HepG2 (cell line): Measurements from ENCODE around the gene OPRL1. TPM values are rescaled to one million over a fixed set of nuclear protein-coding genes. Genes with fewer than 3 reads are reported as not detected.

Experiments used
- AHR ChIP-seq: IDR thresholded peaks from 2 replicates; pipeline ENCODE4 v1.6.1; 2018; ENCODE audit warnings: missing genetic modification reagents, missing compliant biosample characterization
- HDAC1 ChIP-seq: sonication (generic); formaldehyde crosslinking; IDR thresholded peaks from 2 replicates; pipeline ENCODE4 v1.5.1; 2020; ENCODE audit warnings: mild to moderate bottlenecking, missing genetic modification reagents
- KDM3A ChIP-seq: IDR thresholded peaks from 2 replicates; pipeline ENCODE4 v1.6.1; 2018; ENCODE audit warnings: low read depth, missing compliant biosample characterization
- MATR3 ChIP-seq: sonication (generic); formaldehyde crosslinking; IDR thresholded peaks from 2 replicates; pipeline ENCODE4 v1.4.0; 2020; ENCODE audit warnings: missing genetic modification reagents
- MTA1 ChIP-seq: sonication (generic); formaldehyde crosslinking; IDR thresholded peaks from 2 replicates; pipeline ENCODE4 v1.4.0; 2020; ENCODE audit warnings: missing genetic modification reagents, mild to moderate bottlenecking, borderline replicate concordance
- NONO ChIP-seq, 2 experiments: fragments of 450-650 bp in 1 of 2; sonication (generic) in 1 of 2; formaldehyde crosslinking in 1 of 2; IDR thresholded peaks in 1 of 2; conservative IDR thresholded peaks in 1 of 2; 2 replicates each; pipeline versions ENCODE4 v1.6.1 to v1.8.0; 2017 to 2022; ENCODE audit warnings: mild to moderate bottlenecking in 1 of 2, missing genetic modification reagents in 1 of 2, moderate library complexity in 1 of 2
- RFXANK ChIP-seq: IDR thresholded peaks from 2 replicates; pipeline ENCODE4 v1.6.1; 2016
- SMAD3 ChIP-seq: sonication (generic); formaldehyde crosslinking; IDR thresholded peaks from 2 replicates; pipeline ENCODE4 v1.4.0; 2020; ENCODE audit warnings: missing genetic modification reagents
- SOX6 ChIP-seq, 2 experiments: fragments of 450-650 bp in 1 of 2; sonication (generic) in 1 of 2; formaldehyde crosslinking in 1 of 2; IDR thresholded peaks; 2 replicates each; pipeline versions ENCODE4 v1.4.0 to v1.6.1; 2017 to 2020; ENCODE audit warnings: antibody characterized with exemption in 1 of 2, mild to moderate bottlenecking in 1 of 2, missing genetic modification reagents in 1 of 2
- SSRP1 ChIP-seq: IDR thresholded peaks from 2 replicates; pipeline ENCODE4 v1.6.1; 2016; ENCODE audit warnings: control low read depth
- ZNF143 ChIP-seq: sonication (generic); formaldehyde crosslinking; IDR thresholded peaks from 2 replicates; pipeline ENCODE4 v1.4.0; 2020; ENCODE audit warnings: missing genetic modification reagents
- ZNF225 ChIP-seq: sonication (generic); formaldehyde crosslinking; IDR thresholded peaks from 2 replicates; pipeline ENCODE4 v1.4.0; 2020; ENCODE audit warnings: mild to moderate bottlenecking, missing genetic modification reagents
- ZNF263 ChIP-seq: sonication (generic); formaldehyde crosslinking; IDR thresholded peaks from 2 replicates; pipeline ENCODE4 v1.4.0; 2020; ENCODE audit warnings: missing genetic modification reagents
- ZNF264 ChIP-seq: sonication (generic); formaldehyde crosslinking; IDR thresholded peaks from 2 replicates; pipeline ENCODE4 v1.4.0; 2020; ENCODE audit warnings: missing genetic modification reagents
- ZNF274 ChIP-seq: sonication (generic); formaldehyde crosslinking; IDR thresholded peaks from 2 replicates; pipeline ENCODE4 v1.5.1; 2020; ENCODE audit warnings: mild to moderate bottlenecking, missing genetic modification reagents
- ZNF549 ChIP-seq: sonication (generic); formaldehyde crosslinking; IDR thresholded peaks from 2 replicates; pipeline ENCODE4 v1.5.0; 2020; ENCODE audit warnings: missing genetic modification reagents
- ZNF644 ChIP-seq: IDR thresholded peaks from 2 replicates; pipeline ENCODE4 v1.6.1; 2016; ENCODE audit warnings: low read depth
- ZSCAN12 ChIP-seq: sonication (generic); formaldehyde crosslinking; IDR thresholded peaks from 2 replicates; pipeline ENCODE4 v1.9.0; 2021; ENCODE audit warnings: mild to moderate bottlenecking, missing genetic modification reagents
- ZSCAN20 ChIP-seq: sonication (generic); formaldehyde crosslinking; IDR thresholded peaks from 2 replicates; pipeline ENCODE4 v1.4.0; 2020; ENCODE audit warnings: missing genetic modification reagents, mild to moderate bottlenecking, borderline replicate concordance
- polyA plus RNA-seq, 8 experiments: library from polyadenylated mRNA; depleted of rRNA in 3 of 8; stranded (reverse) in 7 of 8; unstranded in 1 of 8; fragments of >200 nt; fragmentation: Illumina TruSeq in 4 of 8; extraction: Trizol in 4 of 8; gene quantifications; 2 replicates each; pipeline versions ENCODE4 v1.2.1 to v1.2.3, GENCODE V29; 2011 to 2016; ENCODE audit warnings: low read depth in 4 of 8, missing spikeins in 1 of 8, mixed read lengths in 1 of 8; ENCODE audit not compliant: insufficient read depth in 1 of 8
- total RNA-seq, 5 experiments: library from RNA; depleted of rRNA; stranded (reverse); fragments of >200 nt; fragmentation: Illumina TruSeq; extraction: Trizol; gene quantifications; 2 replicates each; pipeline ENCODE4 v1.2.3, GENCODE V29; 2016; ENCODE audit warnings: low read depth in 1 of 5
- TF ChIP-seq, protein P1 (sequence below): sonication (generic); formaldehyde crosslinking; IDR thresholded peaks from 2 replicates; pipeline ENCODE4 v1.4.0; 2020; ENCODE audit warnings: missing genetic modification reagents
- TF ChIP-seq, protein P2 (sequence below): sonication (generic); formaldehyde crosslinking; IDR thresholded peaks from 2 replicates; pipeline ENCODE4 v1.4.0; 2020; ENCODE audit warnings: mild to moderate bottlenecking, missing genetic modification reagents
- TF ChIP-seq, protein P3 (sequence below): sonication (generic); formaldehyde crosslinking; IDR thresholded peaks from 2 replicates; pipeline ENCODE4 v1.4.0; 2020; ENCODE audit warnings: missing genetic modification reagents; ENCODE audit errors: not compliant biosample characterization
- TF ChIP-seq, protein P4 (sequence below): sonication (generic); formaldehyde crosslinking; IDR thresholded peaks from 2 replicates; pipeline ENCODE4 v1.5.0; 2020; ENCODE audit warnings: mild to moderate bottlenecking, missing genetic modification reagents, borderline replicate concordance

OPRL1 gene
- total and polyA plus RNA-seq, 2 of the 13 experiments (the other 11 are each of a cell fraction or from before 2014, with no cell fraction given): 0.35 to 0.71 TPM

DNA sequence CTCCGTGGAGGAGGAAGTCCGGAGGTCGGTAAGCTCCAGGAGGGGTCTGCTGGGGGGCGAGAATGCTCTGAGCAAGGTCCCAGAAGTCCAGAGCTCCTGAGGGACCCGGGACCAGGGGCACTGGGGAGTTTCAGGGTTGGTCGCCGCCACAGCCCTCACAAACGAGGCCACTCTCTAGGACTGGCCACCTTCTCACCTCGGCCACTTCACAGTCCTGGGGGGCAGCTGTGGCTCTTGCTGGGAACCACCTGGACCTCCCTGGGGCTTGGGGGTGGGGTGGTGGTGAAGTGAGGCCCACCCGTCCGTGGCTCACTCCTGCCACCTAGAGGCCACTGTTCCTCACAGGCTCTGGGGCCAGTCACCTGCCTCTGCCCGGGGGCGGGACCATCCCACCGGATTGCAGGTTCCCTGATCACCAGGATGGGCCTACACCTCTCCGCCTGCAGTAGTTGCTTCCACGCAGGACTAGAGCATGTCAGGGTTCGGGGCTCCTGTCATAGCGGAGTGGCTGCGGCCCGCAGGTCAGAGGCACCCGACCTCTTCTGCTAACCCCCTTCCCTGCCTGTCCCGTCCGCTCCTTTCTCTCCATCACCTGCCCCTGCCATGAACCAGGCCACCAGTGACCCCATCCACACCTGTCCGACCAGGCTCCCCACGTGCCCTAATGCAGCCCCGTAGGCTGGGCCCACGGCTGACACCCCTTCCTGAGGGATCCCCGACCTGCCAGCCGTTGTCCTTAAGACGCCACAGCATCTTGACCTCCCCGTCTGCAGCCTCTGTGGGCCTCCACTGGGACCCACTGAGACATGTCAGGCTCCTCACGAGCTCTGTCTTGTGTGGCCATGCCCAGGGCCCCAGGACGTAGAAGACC lies 22.0 kb upstream of the OPRL1 start (continued):
- peak; percentile 27; the same call in 1 of the 2 replicates for TF ChIP-seq ZNF225 (CRISPR knock-in tag)
- TF ChIP-seq, protein P1, sequence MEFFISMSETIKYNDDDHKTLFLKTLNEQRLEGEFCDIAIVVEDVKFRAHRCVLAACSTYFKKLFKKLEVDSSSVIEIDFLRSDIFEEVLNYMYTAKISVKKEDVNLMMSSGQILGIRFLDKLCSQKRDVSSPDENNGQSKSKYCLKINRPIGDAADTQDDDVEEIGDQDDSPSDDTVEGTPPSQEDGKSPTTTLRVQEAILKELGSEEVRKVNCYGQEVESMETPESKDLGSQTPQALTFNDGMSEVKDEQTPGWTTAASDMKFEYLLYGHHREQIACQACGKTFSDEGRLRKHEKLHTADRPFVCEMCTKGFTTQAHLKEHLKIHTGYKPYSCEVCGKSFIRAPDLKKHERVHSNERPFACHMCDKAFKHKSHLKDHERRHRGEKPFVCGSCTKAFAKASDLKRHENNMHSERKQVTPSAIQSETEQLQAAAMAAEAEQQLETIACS (CRISPR knock-in tag): 0 out of 2 replicates have a peak, but pooled peaks have one; percentile 39
- TF ChIP-seq KDM3A: peak; percentile 99
- TF ChIP-seq NONO (IDR thresholded peaks at IDR 0.05): no peak
- peak; percentile 70; the same call in 1 of the 2 replicates for TF ChIP-seq NONO (CRISPR knock-in tag; conservative IDR thresholded peaks at IDR 0.05)
- no peak for TF ChIP-seq SOX6 (IDR thresholded peaks at IDR 0.05)
- TF ChIP-seq SOX6 (CRISPR knock-in tag; IDR thresholded peaks at IDR 0.05): peak; percentile 53
- peak; percentile 75; the same call in 1 of the 2 replicates for TF ChIP-seq RFXANK (CRISPR knock-in tag)
- 0 out of 2 replicates have a peak, but pooled peaks have one; percentile 3 for TF ChIP-seq ZNF274 (CRISPR knock-in tag)
- TF ChIP-seq, protein P2, sequence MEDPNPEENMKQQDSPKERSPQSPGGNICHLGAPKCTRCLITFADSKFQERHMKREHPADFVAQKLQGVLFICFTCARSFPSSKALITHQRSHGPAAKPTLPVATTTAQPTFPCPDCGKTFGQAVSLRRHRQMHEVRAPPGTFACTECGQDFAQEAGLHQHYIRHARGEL (CRISPR knock-in tag): 0 out of 2 replicates have a peak, but pooled peaks have one; percentile 1
- no peak for TF ChIP-seq ZNF549 (CRISPR knock-in tag)
- TF ChIP-seq ZNF264 (CRISPR knock-in tag): peak; percentile 33; the same call in 1 of the 2 replicates
- TF ChIP-seq ZSCAN12 (CRISPR knock-in tag): 0 out of 2 replicates have a peak, but pooled peaks have one; percentile 24
- TF ChIP-seq ZNF644 (CRISPR knock-in tag): no peak
- TF ChIP-seq ZNF143 (CRISPR knock-in tag): peak; percentile 70
- TF ChIP-seq AHR: peak; percentile 4; the same call in 1 of the 2 replicates
- TF ChIP-seq, protein P3, sequence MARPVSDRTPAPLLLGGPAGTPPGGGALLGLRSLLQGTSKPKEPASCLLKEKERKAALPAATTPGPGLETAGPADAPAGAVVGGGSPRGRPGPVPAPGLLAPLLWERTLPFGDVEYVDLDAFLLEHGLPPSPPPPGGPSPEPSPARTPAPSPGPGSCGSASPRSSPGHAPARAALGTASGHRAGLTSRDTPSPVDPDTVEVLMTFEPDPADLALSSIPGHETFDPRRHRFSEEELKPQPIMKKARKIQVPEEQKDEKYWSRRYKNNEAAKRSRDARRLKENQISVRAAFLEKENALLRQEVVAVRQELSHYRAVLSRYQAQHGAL (CRISPR knock-in tag): no peak
- 0 out of 2 replicates have a peak, but pooled peaks have one; percentile 16 for TF ChIP-seq MATR3
- peak; percentile 39; the same call in 1 of the 2 replicates for TF ChIP-seq MTA1
- TF ChIP-seq, protein P4, sequence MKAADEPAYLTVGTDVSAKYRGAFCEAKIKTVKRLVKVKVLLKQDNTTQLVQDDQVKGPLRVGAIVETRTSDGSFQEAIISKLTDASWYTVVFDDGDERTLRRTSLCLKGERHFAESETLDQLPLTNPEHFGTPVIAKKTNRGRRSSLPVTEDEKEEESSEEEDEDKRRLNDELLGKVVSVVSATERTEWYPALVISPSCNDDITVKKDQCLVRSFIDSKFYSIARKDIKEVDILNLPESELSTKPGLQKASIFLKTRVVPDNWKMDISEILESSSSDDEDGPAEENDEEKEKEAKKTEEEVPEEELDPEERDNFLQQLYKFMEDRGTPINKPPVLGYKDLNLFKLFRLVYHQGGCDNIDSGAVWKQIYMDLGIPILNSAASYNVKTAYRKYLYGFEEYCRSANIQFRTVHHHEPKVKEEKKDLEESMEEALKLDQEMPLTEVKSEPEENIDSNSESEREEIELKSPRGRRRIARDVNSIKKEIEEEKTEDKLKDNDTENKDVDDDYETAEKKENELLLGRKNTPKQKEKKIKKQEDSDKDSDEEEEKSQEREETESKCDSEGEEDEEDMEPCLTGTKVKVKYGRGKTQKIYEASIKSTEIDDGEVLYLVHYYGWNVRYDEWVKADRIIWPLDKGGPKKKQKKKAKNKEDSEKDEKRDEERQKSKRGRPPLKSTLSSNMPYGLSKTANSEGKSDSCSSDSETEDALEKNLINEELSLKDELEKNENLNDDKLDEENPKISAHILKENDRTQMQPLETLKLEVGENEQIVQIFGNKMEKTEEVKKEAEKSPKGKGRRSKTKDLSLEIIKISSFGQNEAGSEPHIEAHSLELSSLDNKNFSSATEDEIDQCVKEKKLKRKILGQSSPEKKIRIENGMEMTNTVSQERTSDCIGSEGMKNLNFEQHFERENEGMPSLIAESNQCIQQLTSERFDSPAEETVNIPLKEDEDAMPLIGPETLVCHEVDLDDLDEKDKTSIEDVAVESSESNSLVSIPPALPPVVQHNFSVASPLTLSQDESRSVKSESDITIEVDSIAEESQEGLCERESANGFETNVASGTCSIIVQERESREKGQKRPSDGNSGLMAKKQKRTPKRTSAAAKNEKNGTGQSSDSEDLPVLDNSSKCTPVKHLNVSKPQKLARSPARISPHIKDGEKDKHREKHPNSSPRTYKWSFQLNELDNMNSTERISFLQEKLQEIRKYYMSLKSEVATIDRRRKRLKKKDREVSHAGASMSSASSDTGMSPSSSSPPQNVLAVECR (CRISPR knock-in tag): peak; percentile 31; the same call in 1 of the 2 replicates
- peak; percentile 37; the same call in 1 of the 2 replicates for TF ChIP-seq ZNF263 (CRISPR knock-in tag)
- TF ChIP-seq SMAD3 (CRISPR knock-in tag): no peak; the same call in 1 of the 2 replicates
- no peak; the same call in 1 of the 2 replicates for TF ChIP-seq ZSCAN20 (CRISPR knock-in tag)
- peak; percentile 58; the same call in 1 of the 2 replicates for TF ChIP-seq HDAC1
- peak; percentile 89; the same call in 1 of the 2 replicates for TF ChIP-seq SSRP1 (CRISPR knock-in tag)
